Panc1 (cell line): ENCODE data around the gene TCAF1. TPM values are rescaled to one million over a fixed set of nuclear protein-coding genes. Genes with fewer than 3 reads are reported as not detected.

Source experiments
- ATAC-seq: fragments of 200-7000 bp; cut with Tn5 transposase; 2 replicates; pipeline ENCODE4 v1.9.1; 2020; ENCODE audit warnings: mild to moderate bottlenecking, moderate library complexity
- BruUV-seq: library from RNA; stranded (reverse); fragments of 400-500 nt; replicated peaks from 2 replicates; lab custom pipeline; 2021; lab: Mats Ljungman, UMichigan
- CTCF ChIA-PET: fragments of 300-600 bp; sonication (Branson Sonifier 250); formaldehyde crosslinking; loops from one replicate; lab custom pipeline; 2022; ENCODE audit warnings: antibody characterized with exemption; lab: Charles Lee
- POLR2A ChIA-PET: fragments of 300-600 bp; sonication (Branson Sonifier 250); formaldehyde crosslinking; loops from one replicate; lab custom pipeline; 2022; ENCODE audit warnings: antibody characterized with exemption; lab: Charles Lee
- DNase-seq: peaks from one replicate; pipeline ENCODE4 v3.0.0-alpha.2; 2010; ENCODE audit warnings: low read depth, low spot score
- H3K27ac ChIP-seq: 2 replicates; pipeline ENCODE4 v1.5.1; 2011; ENCODE audit warnings: mild to moderate bottlenecking, low read length, inconsistent platforms
- H3K27me3 ChIP-seq: fragments of 200-500 bp; sonication (Bioruptor generic); 2 replicates; pipeline ENCODE4 v1.6.0; 2014; ENCODE audit warnings: low read length, inconsistent platforms; ENCODE audit not compliant: control insufficient read depth, insufficient read depth
- H3K36me3 ChIP-seq: fragments of 200-500 bp; sonication (Bioruptor generic); 2 replicates; pipeline ENCODE4 v1.5.1; 2014; ENCODE audit warnings: inconsistent platforms, mild to moderate bottlenecking, low read length, moderate library complexity; ENCODE audit not compliant: control insufficient read depth, insufficient read depth
- H3K4me1 ChIP-seq: 2 replicates; pipeline ENCODE4 v1.5.1; 2011; ENCODE audit warnings: inconsistent platforms, mild to moderate bottlenecking, low read length, moderate library complexity; ENCODE audit not compliant: control insufficient read depth, insufficient read depth
- H3K4me3 ChIP-seq, 2 experiments: 2 replicates each; pipeline ENCODE4 v1.5.1; 2011 to 2012; ENCODE audit warnings: low read depth in 2 of 2, low read length in 2 of 2, mild to moderate bottlenecking in 2 of 2, inconsistent platforms in 1 of 2, moderate library complexity in 1 of 2
- H3K9me3 ChIP-seq: fragments of 200-500 bp; sonication (Bioruptor generic); 2 replicates; pipeline ENCODE4 v1.5.1; 2014; ENCODE audit warnings: low read depth, mild to moderate bottlenecking, inconsistent platforms, low read length, moderate library complexity; ENCODE audit not compliant: control insufficient read depth, insufficient read depth
- POLR2AphosphoS5 ChIP-seq: IDR thresholded peaks from 2 replicates; pipeline ENCODE4 v1.6.1; 2012; ENCODE audit warnings: mild to moderate bottlenecking, low read depth, low read length, moderate library complexity
- REST ChIP-seq, 2 experiments: IDR thresholded peaks; 2 replicates each; pipeline ENCODE4 v1.6.1; 2011 to 2012; ENCODE audit warnings: low read depth in 2 of 2, control low read depth in 1 of 2, low read length in 1 of 2, mild to moderate bottlenecking in 1 of 2, moderate library complexity in 1 of 2; ENCODE audit not compliant: insufficient read depth in 1 of 2
- SIN3A ChIP-seq: IDR thresholded peaks from 2 replicates; pipeline ENCODE4 v1.6.1; 2012; ENCODE audit warnings: low read depth, mild to moderate bottlenecking, low read length, moderate library complexity, borderline replicate concordance; ENCODE audit not compliant: insufficient read depth
- TCF7L2 ChIP-seq: IDR thresholded peaks from 2 replicates; pipeline ENCODE4 v1.6.1; 2011; ENCODE audit warnings: mild to moderate bottlenecking, low read depth, low read length, inconsistent platforms
- in situ Hi-C: cut with HindIII; loops from 2 replicates; pipeline ENCODE4 v1.10.0; 2016; ENCODE audit warnings: low sequenced_read_pairs, low pct_unique_long_range_greater_than_20kb
- intact Hi-C: fragments of 100-400 bp; cut with micrococcal nuclease; formaldehyde crosslinking; loops from one replicate; pipeline ENCODE4 v1.10.0; 2022; ENCODE audit not compliant: unreplicated experiment
- total RNA-seq: library from RNA; stranded (reverse); gene quantifications from one replicate; pipeline ENCODE4 v1.2.1, GENCODE V29; 2021; ENCODE audit not compliant: unreplicated experiment
- TF ChIP-seq, protein P1 (sequence below): fragments of 450-650 bp; IDR thresholded peaks from 2 replicates; pipeline ENCODE4 v1.5.1; 2017; ENCODE audit warnings: mild to moderate bottlenecking

The TCAF1 gene
- total RNA-seq, 1 experiment from 2014 or later: 35.2 TPM

DNA sequence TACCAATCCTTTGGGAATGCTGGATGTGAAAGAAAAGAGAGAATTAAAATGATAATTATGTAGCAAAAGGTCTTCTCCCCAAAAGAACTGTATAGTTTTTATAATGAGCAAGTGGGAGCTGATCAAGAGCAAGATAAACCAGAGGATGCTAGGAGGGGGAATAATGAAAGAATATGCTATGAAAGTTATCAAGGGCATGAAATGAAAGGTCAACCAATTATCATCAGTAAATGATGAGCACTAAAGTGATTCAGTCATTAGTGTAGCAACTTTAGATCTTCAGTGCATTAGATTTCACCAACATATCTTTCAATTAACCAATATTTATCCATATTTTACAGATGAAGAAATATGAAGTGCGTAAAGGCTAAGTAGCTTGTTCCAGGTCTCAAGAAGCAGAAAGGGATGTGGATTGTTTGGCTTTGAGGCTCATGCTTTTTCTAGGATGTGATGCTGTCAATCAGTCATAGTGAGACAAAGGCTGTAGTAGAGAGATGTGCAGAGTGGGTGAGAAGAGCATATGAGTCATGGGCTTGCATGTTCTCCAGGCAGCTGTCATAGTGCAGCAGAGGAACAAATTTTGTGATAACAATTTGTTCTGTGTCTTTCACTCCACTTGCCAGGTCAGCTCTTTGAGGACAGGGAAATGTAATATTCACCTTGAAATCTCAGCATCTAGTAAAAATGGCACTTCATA is 27.4 kb upstream of the TCAF1 start:
- H3K4me1 ChIP-seq: no peaks in the 10 kb centered on the region
- intact Hi-C loops: no loop called here
- no peaks in the 10 kb centered on the region for H3K36me3 ChIP-seq
- no peak for DNase-seq
- in situ Hi-C loops: no loop called here
- no peaks in the 10 kb centered on the region for H3K27me3 ChIP-seq
- H3K27ac ChIP-seq: no peak overlapping the region
- TF ChIP-seq SIN3A (no peak), POLR2AphosphoS5 (no peak), REST (IDR thresholded peaks at IDR 0.05; ENCODE audit: insufficient read depth in 1 of 2, low read depth in 2 of 2, low read length in 1 of 2) (no peak), TCF7L2 (no peak)
- TF ChIP-seq, protein P1, sequence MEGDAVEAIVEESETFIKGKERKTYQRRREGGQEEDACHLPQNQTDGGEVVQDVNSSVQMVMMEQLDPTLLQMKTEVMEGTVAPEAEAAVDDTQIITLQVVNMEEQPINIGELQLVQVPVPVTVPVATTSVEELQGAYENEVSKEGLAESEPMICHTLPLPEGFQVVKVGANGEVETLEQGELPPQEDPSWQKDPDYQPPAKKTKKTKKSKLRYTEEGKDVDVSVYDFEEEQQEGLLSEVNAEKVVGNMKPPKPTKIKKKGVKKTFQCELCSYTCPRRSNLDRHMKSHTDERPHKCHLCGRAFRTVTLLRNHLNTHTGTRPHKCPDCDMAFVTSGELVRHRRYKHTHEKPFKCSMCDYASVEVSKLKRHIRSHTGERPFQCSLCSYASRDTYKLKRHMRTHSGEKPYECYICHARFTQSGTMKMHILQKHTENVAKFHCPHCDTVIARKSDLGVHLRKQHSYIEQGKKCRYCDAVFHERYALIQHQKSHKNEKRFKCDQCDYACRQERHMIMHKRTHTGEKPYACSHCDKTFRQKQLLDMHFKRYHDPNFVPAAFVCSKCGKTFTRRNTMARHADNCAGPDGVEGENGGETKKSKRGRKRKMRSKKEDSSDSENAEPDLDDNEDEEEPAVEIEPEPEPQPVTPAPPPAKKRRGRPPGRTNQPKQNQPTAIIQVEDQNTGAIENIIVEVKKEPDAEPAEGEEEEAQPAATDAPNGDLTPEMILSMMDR: no peak
- H3K4me3 ChIP-seq: no peak overlapping the region
- CTCF ChIA-PET: no interaction called here
- BruUV-seq: no TSS peak
- POLR2A ChIA-PET: no interaction called here
- ATAC-seq: no peak
- H3K9me3 ChIP-seq: no peaks in the 10 kb centered on the region

DNA sequence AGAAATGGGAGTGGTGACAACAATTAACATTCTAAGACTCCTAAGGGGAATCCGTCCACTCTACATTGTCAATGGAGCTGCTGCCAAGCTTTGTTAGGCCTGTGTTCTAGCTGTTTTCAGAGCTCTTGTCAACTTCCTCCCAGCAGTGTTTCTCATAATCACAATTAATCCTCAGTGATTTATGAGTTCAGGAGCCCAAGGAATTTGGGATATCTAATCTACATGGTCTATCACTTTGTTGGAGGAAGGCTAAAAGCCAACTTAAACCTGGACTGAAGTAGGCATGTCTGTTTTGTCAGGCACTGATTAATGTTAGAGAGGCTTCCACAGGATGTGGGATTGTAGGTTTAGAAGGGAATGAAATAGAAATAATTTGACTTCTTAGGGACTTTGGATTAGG is 22.9 kb upstream of the TCAF1 start:
- Histone ChIP-seq H3K27ac (no peak overlapping the region), H3K9me3 (no peaks in the 10 kb centered on the region), H3K36me3 (no peaks in the 10 kb centered on the region), H3K4me1 (no peaks in the 10 kb centered on the region), H3K4me3 (no peak overlapping the region), H3K27me3 (no peaks in the 10 kb centered on the region)
- ATAC-seq (no peak), DNase-seq (no peak)
- TF ChIP-seq TCF7L2: no peak
- TF ChIP-seq, protein P1: no peak
- TF ChIP-seq REST (IDR thresholded peaks at IDR 0.05; ENCODE audit: insufficient read depth in 1 of 2, low read depth in 2 of 2, low read length in 1 of 2): no peak
- no peak for TF ChIP-seq POLR2AphosphoS5
- no peak for TF ChIP-seq SIN3A
- BruUV-seq: no TSS peak
- POLR2A ChIA-PET: no interaction called here
- CTCF ChIA-PET: no interaction called here
- intact Hi-C loops: no loop called here
- in situ Hi-C loops: no loop called here
